Measurements from ENCODE around the gene TBX1.
"Not testable (repeated sequence)": the region's sequence is repeated elsewhere in the genome, so short reads cannot be mapped to it uniquely, and the experiment has no call there.

TBX1 gene

DNA sequence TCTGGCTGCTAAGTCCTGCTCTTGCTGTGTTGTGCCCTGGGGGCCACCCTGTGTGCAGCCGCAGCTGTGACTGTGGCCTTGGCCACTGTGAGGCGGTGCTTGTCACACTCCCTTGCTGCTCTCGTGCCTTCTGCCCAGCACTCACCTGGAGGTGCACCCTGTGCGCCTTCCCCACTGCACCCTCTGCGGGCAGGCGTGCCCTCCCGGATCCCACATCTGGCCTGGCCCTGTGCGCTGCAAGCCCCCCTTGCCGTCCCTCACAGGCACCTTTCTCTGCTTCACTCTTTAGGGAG is 27.2 kb downstream of the TBX1 start:
- no peak for TF ChIP-seq ZFX (IDR thresholded peaks at IDR 0.05; ENCODE audit: borderline replicate concordance)
- TF ChIP-seq, protein P1, sequence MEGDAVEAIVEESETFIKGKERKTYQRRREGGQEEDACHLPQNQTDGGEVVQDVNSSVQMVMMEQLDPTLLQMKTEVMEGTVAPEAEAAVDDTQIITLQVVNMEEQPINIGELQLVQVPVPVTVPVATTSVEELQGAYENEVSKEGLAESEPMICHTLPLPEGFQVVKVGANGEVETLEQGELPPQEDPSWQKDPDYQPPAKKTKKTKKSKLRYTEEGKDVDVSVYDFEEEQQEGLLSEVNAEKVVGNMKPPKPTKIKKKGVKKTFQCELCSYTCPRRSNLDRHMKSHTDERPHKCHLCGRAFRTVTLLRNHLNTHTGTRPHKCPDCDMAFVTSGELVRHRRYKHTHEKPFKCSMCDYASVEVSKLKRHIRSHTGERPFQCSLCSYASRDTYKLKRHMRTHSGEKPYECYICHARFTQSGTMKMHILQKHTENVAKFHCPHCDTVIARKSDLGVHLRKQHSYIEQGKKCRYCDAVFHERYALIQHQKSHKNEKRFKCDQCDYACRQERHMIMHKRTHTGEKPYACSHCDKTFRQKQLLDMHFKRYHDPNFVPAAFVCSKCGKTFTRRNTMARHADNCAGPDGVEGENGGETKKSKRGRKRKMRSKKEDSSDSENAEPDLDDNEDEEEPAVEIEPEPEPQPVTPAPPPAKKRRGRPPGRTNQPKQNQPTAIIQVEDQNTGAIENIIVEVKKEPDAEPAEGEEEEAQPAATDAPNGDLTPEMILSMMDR (IDR thresholded peaks at IDR 0.05) = no peak
- H3K27ac ChIP-seq = no peak overlapping the region

DNA sequence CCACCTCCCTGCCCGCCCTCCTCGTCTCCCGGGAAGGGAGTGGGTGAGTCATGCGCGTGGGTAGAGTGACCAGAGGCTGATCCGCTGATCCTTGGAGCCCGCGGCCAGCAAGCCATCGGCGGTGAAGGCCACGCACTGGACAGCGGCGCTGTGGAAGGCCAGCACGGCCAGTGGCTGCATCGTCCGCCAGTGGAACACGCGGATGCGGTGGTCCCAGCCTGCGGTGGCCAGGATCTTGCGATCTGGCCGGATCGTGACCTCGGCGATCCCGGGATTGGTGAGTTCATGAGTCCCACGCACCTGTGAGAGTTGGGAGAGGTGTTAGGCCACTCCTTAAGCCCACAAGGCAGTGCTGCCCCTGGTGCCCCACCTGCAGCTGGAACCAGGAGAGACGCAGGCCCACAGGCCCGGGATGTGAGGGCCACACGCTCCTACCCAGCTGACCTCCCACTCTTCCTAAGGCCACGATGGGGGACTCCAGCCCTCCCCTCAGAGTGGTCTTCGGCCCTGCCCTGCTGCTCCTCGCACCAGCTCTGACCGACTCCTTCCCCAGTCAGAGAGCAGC is 28.2 kb downstream of the TBX1 start:
- TF ChIP-seq ZFX (IDR thresholded peaks at IDR 0.05; ENCODE audit: borderline replicate concordance) = no peak
- TF ChIP-seq, protein P1 (IDR thresholded peaks at IDR 0.05) = no peak

DNA sequence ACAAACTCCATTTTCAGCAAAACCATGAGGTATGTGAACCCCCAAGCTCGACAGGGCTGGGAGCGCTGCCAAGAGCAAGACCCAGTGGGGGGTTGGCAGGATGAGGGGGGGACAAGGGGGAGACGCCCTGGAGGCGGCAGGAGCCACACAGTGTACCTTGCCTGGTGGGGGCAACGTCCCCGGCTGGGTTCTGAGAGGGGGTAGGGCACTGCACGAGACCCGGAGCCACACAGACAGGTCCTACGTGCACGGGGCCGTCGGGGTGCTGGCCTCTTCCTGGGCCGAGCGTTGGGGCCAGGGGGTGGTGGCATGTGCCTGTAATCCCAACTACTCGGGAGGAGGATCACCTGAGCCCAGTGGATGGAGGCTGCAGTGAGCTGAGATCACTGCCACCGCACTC is 28.8 kb downstream of the TBX1 start:
- H3K27ac ChIP-seq = no peak overlapping the region
- TF ChIP-seq, protein P1 (IDR thresholded peaks at IDR 0.05) = no peak
- TF ChIP-seq ZFX (IDR thresholded peaks at IDR 0.05; ENCODE audit: borderline replicate concordance) = no peak

More for the DNA sequence above, 28.2 kb downstream of the TBX1 start:
- no peak overlapping the region for H3K27ac ChIP-seq

DNA sequence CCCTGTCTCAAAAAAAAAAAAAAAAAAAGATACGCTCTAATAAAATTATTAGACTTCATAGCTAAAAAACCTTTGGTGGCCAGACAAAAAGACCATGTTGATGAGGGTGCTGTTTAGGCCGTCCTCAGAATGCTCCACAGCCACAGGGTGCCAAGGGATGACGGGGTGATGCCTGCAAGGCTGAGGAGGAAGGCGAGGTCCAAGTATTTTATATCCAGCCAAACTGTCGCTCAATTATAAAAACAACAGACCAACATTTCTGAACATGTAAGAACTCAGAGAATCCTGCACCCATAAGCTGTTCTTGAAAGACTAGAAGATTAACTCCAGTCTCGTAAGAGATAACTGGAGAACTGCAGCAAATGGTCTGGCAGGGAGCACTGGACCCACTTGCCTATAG is 29.2 kb downstream of the TBX1 start:
- H3K27ac ChIP-seq = no peak overlapping the region
- TF ChIP-seq ZFX (IDR thresholded peaks at IDR 0.05; ENCODE audit: borderline replicate concordance) = no peak
- TF ChIP-seq, protein P1 (IDR thresholded peaks at IDR 0.05) = no peak

DNA sequence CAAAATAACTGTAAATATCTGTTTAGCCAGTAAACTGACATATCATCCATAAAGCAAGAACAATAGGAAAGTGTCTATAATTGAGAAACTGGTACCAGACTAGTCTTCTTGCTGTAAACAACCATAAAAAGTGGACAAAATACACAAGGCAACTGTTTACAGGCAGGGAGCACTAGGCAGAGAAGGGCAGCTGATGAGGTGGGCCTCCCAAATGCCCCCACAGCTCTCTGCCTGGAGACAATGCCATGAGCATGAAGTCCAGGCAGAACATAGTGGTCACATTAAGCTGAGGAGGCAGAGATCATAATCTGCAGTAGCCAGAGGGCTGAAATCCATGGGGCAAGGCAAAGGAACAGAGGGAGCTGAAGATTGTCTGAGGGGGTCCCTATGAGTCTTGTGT is 30.7 kb downstream of the TBX1 start:
- no peak overlapping the region for H3K27ac ChIP-seq
- TF ChIP-seq, protein P1 (IDR thresholded peaks at IDR 0.05) = no peak
- TF ChIP-seq ZFX (IDR thresholded peaks at IDR 0.05; ENCODE audit: borderline replicate concordance) = no peak

DNA sequence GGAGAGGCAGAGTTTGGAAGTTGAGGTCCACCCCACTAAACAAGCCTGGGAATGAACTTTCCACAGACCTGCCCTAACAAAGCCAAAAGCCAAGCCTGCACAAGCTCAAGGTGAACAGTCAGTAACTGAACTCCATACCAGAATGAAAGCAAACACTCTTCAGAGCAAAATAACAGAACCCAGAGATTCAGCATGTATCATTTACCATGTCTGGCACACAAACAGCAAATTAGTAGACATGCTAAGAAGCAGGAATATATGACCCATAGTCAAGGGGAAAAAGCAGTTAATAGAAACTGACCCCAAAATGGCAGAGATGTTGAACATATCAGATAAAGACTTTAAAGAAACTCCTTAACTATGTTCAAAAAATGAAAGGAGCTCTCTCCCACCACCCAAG is 31.3 kb downstream of the TBX1 start:
- no peak overlapping the region for H3K27ac ChIP-seq
- no peak for TF ChIP-seq ZFX (IDR thresholded peaks at IDR 0.05; ENCODE audit: borderline replicate concordance)
- TF ChIP-seq, protein P1 (IDR thresholded peaks at IDR 0.05) = no peak

DNA sequence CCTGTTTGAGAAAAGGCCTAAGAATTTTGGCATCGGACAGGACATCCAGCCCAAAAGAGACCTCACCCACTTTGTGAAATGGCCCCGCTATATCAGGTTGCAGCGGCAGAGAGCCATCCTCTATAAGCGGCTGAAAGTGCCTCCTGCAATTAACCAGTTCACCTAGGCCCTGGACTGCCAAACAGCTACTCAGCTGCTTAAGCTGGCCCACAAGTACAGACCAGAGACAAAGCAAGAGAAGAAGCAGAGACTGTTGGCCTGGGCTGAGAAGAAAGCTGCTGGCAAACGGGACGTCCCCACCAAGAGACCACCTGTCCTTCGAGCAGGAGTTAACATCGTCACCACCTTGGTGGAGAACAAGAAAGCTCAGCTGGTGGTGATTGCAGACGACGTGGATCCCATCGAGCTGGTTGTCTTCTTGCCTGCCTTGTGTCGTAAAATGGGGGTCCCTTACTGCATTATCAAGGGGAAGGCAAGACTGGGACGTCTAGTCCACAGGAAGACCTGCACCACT is 31.9 kb downstream of the TBX1 start:
- H3K27ac ChIP-seq = not testable (repeated sequence)

DNA sequence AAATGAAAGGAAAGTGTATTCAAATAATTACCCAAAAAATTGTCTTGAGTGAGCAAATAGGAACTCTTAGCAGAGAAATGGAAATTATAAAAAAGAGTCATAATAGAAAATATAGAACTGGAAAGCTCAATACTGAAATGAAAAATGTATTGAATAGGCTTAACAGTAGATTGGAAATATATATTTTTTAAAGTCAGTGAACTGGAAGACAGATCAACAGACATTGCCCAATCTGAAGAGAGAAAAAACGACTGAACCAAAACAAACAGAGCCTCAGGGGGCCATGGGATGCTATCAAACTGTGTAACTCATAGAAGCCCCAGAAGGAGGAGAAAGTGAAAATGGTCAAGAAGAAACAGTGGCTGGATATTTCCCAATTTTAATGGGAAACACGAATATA is 32.6 kb downstream of the TBX1 start:
- no peak for TF ChIP-seq ZFX (IDR thresholded peaks at IDR 0.05; ENCODE audit: borderline replicate concordance)
- TF ChIP-seq, protein P1 (IDR thresholded peaks at IDR 0.05) = no peak
- H3K27ac ChIP-seq = no peak overlapping the region

Data from 22Rv1 (cell line).